K562 (cell line): ENCODE measurements around the gene CACNA1I.

Source experiments
- FOXJ3 ChIP-seq: sonication (generic); formaldehyde crosslinking; IDR thresholded peaks from 2 replicates; pipeline ENCODE4 v1.4.0; 2020; ENCODE audit warnings: mild to moderate bottlenecking, missing genetic modification reagents
- KDM1A ChIP-seq, 2 experiments: fragments of 450-650 bp; IDR thresholded peaks; 2 replicates each; pipeline ENCODE4 v1.6.1; 2016; ENCODE audit warnings: mild to moderate bottlenecking in 2 of 2
- MYNN ChIP-seq, 2 experiments: sonication (generic); formaldehyde crosslinking in 1 of 2; IDR thresholded peaks; 2 replicates each; pipeline versions ENCODE4 v1.5.0 to v1.6.1; 2016 to 2020; ENCODE audit warnings: antibody characterized with exemption in 1 of 2, missing genetic modification reagents in 1 of 2
- POLR2AphosphoS5 ChIP-seq: IDR thresholded peaks from 2 replicates; pipeline ENCODE4 v1.6.1; 2011; ENCODE audit warnings: mild to moderate bottlenecking, low read depth, low read length, moderate library complexity; ENCODE audit not compliant: control insufficient read depth, insufficient read depth
- ZNF24 ChIP-seq: fragments of 450-650 bp; IDR thresholded peaks from 2 replicates; pipeline ENCODE4 v1.6.1; 2016
- TF ChIP-seq, protein P1 (sequence below), 3 experiments: IDR thresholded peaks in 2 of 3; conservative IDR thresholded peaks in 1 of 3; 2 replicates each; pipeline ENCODE4 v1.5.1; 2011 to 2012; ENCODE audit warnings: low read length in 3 of 3, mild to moderate bottlenecking in 3 of 3, control low read depth in 2 of 3, improper control_type of control experiment in 1 of 3, inconsistent platforms in 1 of 3, low read depth in 1 of 3, mixed read lengths in 1 of 3, moderate library complexity in 1 of 3; ENCODE audit not compliant: insufficient read depth in 2 of 3
- TF ChIP-seq, protein P2 (sequence below): sonication (generic); formaldehyde crosslinking; IDR thresholded peaks from 2 replicates; pipeline ENCODE4 v1.8.0; 2023; ENCODE audit warnings: mild to moderate bottlenecking, missing genetic modification reagents

DNA sequence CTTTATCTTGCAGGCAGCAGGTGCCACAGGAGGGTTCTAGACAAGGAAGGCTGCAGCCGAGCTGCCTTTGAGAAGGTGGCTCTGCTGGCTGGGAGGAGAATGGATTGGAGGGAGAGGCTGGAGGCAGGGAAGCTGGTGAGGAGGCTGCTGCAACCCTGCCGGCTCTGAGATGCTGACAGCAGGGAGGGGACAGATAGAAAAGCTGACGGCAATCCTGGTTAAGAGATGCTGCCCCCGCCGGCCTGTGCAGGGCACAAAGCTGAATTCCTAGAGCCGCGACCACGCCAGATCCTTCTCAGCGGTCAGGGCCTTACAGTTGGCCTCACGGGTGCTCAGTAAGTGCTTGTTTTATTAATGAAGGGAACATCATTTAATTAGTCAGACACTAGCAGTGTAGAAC is 105.4 kb downstream of the CACNA1I start:
- TF ChIP-seq, protein P1, sequence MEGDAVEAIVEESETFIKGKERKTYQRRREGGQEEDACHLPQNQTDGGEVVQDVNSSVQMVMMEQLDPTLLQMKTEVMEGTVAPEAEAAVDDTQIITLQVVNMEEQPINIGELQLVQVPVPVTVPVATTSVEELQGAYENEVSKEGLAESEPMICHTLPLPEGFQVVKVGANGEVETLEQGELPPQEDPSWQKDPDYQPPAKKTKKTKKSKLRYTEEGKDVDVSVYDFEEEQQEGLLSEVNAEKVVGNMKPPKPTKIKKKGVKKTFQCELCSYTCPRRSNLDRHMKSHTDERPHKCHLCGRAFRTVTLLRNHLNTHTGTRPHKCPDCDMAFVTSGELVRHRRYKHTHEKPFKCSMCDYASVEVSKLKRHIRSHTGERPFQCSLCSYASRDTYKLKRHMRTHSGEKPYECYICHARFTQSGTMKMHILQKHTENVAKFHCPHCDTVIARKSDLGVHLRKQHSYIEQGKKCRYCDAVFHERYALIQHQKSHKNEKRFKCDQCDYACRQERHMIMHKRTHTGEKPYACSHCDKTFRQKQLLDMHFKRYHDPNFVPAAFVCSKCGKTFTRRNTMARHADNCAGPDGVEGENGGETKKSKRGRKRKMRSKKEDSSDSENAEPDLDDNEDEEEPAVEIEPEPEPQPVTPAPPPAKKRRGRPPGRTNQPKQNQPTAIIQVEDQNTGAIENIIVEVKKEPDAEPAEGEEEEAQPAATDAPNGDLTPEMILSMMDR (IDR thresholded peaks at IDR 0.05 in 2 of 3, conservative IDR thresholded peaks at IDR 0.05 in 1 of 3; ENCODE audit: insufficient read depth in 2 of 3, low read depth in 1 of 3, low read length in 3 of 3), result no peak
- no peak for TF ChIP-seq FOXJ3 (CRISPR knock-in tag)
- TF ChIP-seq KDM1A (IDR thresholded peaks at IDR 0.05), result no peak
- TF ChIP-seq MYNN (IDR thresholded peaks at IDR 0.05), result no peak
- no peak for TF ChIP-seq MYNN (CRISPR knock-in tag; IDR thresholded peaks at IDR 0.05)
- TF ChIP-seq ZNF24, result no peak
- no peak for TF ChIP-seq POLR2AphosphoS5
- TF ChIP-seq, protein P2, sequence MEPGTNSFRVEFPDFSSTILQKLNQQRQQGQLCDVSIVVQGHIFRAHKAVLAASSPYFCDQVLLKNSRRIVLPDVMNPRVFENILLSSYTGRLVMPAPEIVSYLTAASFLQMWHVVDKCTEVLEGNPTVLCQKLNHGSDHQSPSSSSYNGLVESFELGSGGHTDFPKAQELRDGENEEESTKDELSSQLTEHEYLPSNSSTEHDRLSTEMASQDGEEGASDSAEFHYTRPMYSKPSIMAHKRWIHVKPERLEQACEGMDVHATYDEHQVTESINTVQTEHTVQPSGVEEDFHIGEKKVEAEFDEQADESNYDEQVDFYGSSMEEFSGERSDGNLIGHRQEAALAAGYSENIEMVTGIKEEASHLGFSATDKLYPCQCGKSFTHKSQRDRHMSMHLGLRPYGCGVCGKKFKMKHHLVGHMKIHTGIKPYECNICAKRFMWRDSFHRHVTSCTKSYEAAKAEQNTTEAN (CRISPR knock-in tag), result no peak
